ENCODE results near the gene CPNE8. TPM values are rescaled to one million over a fixed set of nuclear protein-coding genes. Genes with fewer than 3 reads are reported as not detected.

The CPNE8 gene
- total and polyA plus RNA-seq, 8 donors: 2.3 to 36.5 (median 7.3) TPM

GRCh38 chr12:38707648-38708047 lies 197.7 kb downstream of the CPNE8 start:
- WGBS, 5 donors: 62 to 76% (median 73%) methylated on average over 1 of the region's 1 CpG
- Histone ChIP-seq H3K27ac (no peak overlapping the region), H3K27me3 (no peaks in the 10 kb centered on the region), H3K9me3 (no peaks in the 10 kb centered on the region), H3K36me3 (no peaks in the 10 kb centered on the region), H3K4me1 (no peaks in the 10 kb centered on the region), H3K4me3 (no peak overlapping the region)
- TF ChIP-seq POLR2A (IDR thresholded peaks at IDR 0.05): no peak
- no peak for TF ChIP-seq EP300 (IDR thresholded peaks at IDR 0.05)
- no peak for TF ChIP-seq CTCF (IDR thresholded peaks at IDR 0.05)
- TF ChIP-seq POLR2AphosphoS5 (IDR thresholded peaks at IDR 0.05): no peak
- no peak for DNase-seq
- intact Hi-C loops (cut with DNase I; ENCODE audit: low total_unique reads): no loop called here

GRCh38 chr12:38697289-38697688 lies 208.1 kb downstream of the CPNE8 start:
- H3K9me3 ChIP-seq: peaks cover 0 to 5% (median 2%) of the 10 kb centered on the region in 4 donors
- H3K27me3 ChIP-seq: no peaks in the 10 kb centered on the region
- intact Hi-C loops (cut with DNase I; ENCODE audit: low total_unique reads): no loop called here
- no peak for DNase-seq
- peaks cover 0 to 13% (median 1%) of the 10 kb centered on the region in 4 donors for H3K36me3 ChIP-seq
- 77 to 97% (median 95%) methylated on average over 1 of the region's 1 CpG for WGBS, 5 donors
- H3K27ac ChIP-seq: no peak overlapping the region
- H3K4me1 ChIP-seq: no peaks in the 10 kb centered on the region
- TF ChIP-seq POLR2AphosphoS5 (IDR thresholded peaks at IDR 0.05) (no peak), CTCF (IDR thresholded peaks at IDR 0.05) (no peak), POLR2A (IDR thresholded peaks at IDR 0.05) (no peak), EP300 (IDR thresholded peaks at IDR 0.05) (no peak)
- no peak overlapping the region for H3K4me3 ChIP-seq

- H3K9me3 ChIP-seq: no peaks in the 10 kb centered on the region
- WGBS, 5 donors: 55 to 69% (median 60%) methylated on average over 3 of the region's 3 CpGs
- H3K27ac ChIP-seq: no peak overlapping the region
- intact Hi-C loops (cut with DNase I; ENCODE audit: low total_unique reads): no loop called here
- TF ChIP-seq CTCF (IDR thresholded peaks at IDR 0.05): no peak
- no peak for TF ChIP-seq POLR2A (IDR thresholded peaks at IDR 0.05)
- TF ChIP-seq EP300 (IDR thresholded peaks at IDR 0.05): no peak
- TF ChIP-seq POLR2AphosphoS5 (IDR thresholded peaks at IDR 0.05): no peak
- H3K4me3 ChIP-seq: no peak overlapping the region
- H3K27me3 ChIP-seq: no peaks in the 10 kb centered on the region
- peaks cover 0 to 7% (median 0%) of the 10 kb centered on the region in 4 donors for H3K36me3 ChIP-seq
- H3K4me1 ChIP-seq: no peaks in the 10 kb centered on the region
- no peak for DNase-seq
These were observed 210.3 kb downstream of the CPNE8 start for GRCh38 chr12:38695057-38695456.

- intact Hi-C loops (cut with DNase I; ENCODE audit: low total_unique reads): no loop called here
- no peaks in the 10 kb centered on the region for H3K27me3 ChIP-seq
- peaks cover 0 to 21% (median 0%) of the 10 kb centered on the region in 4 donors for H3K36me3 ChIP-seq
- H3K4me1 ChIP-seq: no peaks in the 10 kb centered on the region
- no peak overlapping the region for H3K4me3 ChIP-seq
- no peak for TF ChIP-seq POLR2A (IDR thresholded peaks at IDR 0.05)
- no peak for TF ChIP-seq CTCF (IDR thresholded peaks at IDR 0.05)
- TF ChIP-seq EP300 (IDR thresholded peaks at IDR 0.05): no peak
- TF ChIP-seq POLR2AphosphoS5 (IDR thresholded peaks at IDR 0.05): no peak
- 34 to 58% (median 39%) methylated on average over 2 of the region's 2 CpGs for WGBS, 5 donors
- DNase-seq: no peak
- peaks cover 0 to 4% (median 0%) of the 10 kb centered on the region in 4 donors for H3K9me3 ChIP-seq
- H3K27ac ChIP-seq: no peak overlapping the region
These were observed 214.2 kb downstream of the CPNE8 start for GRCh38 chr12:38691164-38691563.

Measured in stomach (tissue), 9 donors.